Suppressor macrophage treated with lipopolysaccharide for 1 hour (primary cell): Measurements from ENCODE around the gene KRTAP5-2.

ENCODE experiments used
- DNase-seq, 3 donors: peaks; one replicate each; pipeline ENCODE4 v3.0.0-alpha.2; 2020 to 2022

The KRTAP5-2 gene

DNA sequence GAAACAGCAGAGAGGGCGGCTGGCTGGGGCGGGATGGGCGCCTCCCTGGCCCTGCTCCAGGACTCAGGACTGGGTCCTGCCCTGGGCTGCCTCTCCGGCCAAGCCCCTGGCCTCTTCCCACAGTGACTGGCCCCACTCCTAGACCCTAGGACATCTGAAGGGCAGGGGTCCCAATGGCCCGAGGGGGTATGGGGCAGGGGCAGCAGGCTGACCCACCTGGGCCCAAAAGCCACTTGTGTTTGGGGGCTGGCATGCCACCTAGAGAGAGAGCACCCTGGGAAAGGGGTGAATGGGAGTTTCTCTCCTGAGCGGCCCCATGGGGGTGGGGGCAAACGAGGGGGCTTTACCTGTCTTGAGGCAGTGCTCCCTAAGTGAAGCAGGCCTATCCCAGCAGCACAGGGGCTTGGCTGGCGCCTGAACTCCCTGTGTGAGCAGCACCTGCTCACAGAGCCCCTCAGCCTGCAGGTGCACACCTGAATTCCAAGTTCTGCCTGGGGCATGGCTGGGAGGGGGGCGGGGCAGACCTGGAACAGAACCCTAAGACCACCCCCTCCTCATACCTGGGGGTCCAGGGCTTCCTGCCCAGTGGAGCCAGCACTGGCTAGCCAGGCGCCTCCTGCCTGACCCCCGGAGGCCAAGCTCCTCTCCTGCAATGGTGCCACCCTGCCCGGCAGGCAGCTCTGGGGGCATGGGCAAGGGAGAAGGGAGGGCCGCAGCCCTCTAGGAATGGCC is 42.9 kb downstream of the KRTAP5-2 start:
- no peak for DNase-seq

- DNase-seq = no peak
Measured at GRCh38 chr11:1553808-1554594, 44.1 kb downstream of the KRTAP5-2 start.

DNA sequence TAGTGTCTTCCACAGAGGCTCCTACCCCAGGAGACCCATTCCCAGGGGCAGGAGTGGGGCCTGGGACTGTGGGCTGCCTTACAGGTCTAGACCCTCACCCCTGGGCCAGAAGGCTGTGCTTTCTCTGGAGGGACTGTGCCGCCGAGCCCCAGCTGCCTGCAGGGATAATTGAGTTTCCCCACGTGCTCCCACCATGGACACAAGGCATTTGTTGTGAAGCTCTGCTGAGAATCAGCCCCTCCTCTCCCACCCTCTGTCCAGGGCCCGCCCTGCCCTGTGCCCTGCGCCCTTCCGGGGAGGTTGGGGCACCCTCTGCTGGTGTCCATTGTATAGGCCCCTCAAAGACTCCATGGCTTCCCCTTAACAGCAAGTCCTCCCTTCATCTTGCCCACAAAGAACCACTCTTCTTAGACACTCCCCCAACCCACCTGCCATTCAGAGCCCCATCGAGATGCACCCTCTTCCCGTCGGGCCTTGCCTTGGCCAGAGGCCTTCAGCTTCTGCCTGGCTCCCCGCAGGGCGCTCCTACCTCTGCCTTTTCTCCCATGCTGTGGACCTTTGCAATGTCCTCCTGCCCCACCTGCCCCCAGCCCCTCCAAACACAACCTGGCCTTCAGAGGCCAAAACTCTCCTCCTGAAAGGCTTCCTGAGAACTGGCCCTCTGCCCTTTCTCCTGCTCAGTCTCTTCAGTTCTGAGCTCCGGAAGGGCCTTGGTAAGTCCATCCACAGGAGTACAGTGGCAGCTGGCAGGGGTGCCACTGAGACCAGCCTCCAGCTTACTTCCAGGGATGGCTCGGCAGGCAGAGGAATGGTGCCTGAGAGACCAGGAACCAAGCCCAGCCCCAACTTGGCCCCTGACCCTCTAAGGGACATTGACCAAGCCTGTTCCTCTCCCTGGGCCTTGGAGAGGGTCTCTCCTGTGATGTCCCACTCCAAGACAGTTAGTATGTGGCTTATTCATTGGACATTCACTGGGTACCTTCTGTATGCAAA is 48.5 kb downstream of the KRTAP5-2 start:
- DNase-seq = peak in 1 of 3 donors; percentile 35

DNA sequence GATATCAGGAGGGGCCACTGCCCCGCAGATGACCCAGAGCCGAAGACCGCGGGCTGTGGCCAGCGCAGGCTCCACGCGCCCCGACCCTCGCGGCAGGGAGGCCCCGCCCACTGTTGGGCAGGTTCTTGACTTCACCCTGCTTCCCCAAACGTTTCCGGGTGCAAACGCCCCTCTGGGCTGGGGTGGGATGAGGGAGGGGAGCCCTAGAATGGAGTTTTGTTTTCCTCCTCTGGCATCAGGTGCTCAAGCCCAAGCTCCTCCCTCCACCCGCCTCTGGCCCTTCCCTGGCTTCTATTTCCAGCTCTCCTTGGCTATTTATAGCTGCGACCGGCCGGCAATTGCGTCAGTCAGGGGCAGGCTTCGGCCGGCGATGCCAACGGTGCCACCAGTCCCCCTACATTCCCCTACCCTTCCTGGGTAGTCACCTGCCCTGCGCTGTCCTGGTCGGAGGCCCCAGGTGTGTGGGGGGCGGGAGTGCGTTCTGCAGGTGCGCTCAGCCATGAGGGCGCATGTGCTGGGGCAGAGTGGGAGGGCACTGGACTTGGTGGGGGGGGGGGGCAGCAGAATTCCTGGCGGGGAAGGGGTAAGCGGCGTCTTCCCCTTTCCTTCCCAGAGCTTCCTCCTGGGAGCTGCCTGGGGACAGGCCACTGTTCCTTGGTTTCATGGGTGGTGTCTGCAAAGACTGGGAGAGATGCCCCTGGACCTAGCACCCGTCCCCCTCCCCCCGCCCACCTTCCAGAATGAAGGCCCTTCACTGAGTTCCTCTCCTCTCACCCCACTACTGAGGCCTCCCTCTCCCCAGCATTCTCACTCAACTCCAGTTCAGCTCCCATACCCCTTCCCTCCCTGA is 49.6 kb downstream of the KRTAP5-2 start:
- peak; percentile 42 to 61 (median 44) for DNase-seq

- DNase-seq = peak in 1 of 3 donors; percentile 26
Measured at GRCh38 chr11:1547467-1548098, 50.5 kb downstream of the KRTAP5-2 start.
